ENCODE results near the gene SYVN1. TPM values are rescaled to one million over a fixed set of nuclear protein-coding genes. Genes with fewer than 3 reads are reported as not detected.

SYVN1 gene
- total and polyA plus RNA-seq, 11 donors = 13.9 to 65.8 (median 28.2) TPM

- Histone ChIP-seq H3K27me3 (no peaks in the 10 kb centered on the region), H3K9me3 (no peaks in the 10 kb centered on the region), H3K4me3 (no peak overlapping the region), H3K4me1 (peaks cover 0 to 6% (median under 1%) of the 10 kb centered on the region in 12 donors), H3K36me3 (no peaks in the 10 kb centered on the region), H3K27ac (peak overlapping the region in 1 of 12 donors; percentile 22)
- TF ChIP-seq POLR2A (IDR thresholded peaks at IDR 0.05) (no peak), CTCF (IDR thresholded peaks at IDR 0.05) (peak; percentile 26 to 63 (median 42))
- ATAC-seq (peak in 3 of 4 donors; percentile 58 to 65 (median 65)), DNase-seq (no peak)
- 64 to 78% (median 68%) methylated on average over 2 to 3 of the region's 3 CpGs for WGBS, 4 donors
- intact Hi-C loops (cut with DNase I) = no loop called here
Measured at GRCh38 chr11:65078151-65078550, 56.2 kb downstream of the SYVN1 start.

- Histone ChIP-seq H3K4me3 (no peak overlapping the region), H3K9me3 (no peaks in the 10 kb centered on the region), H3K4me1 (no peaks in the 10 kb centered on the region), H3K36me3 (no peaks in the 10 kb centered on the region), H3K27ac (peak overlapping the region in 1 of 12 donors; percentile 22), H3K27me3 (no peaks in the 10 kb centered on the region)
- intact Hi-C loops (cut with DNase I) = no loop called here
- no peak for ATAC-seq
- no peak for DNase-seq
- TF ChIP-seq POLR2A (IDR thresholded peaks at IDR 0.05) = no peak
- WGBS, 4 donors = 71 to 87% (median 78%) methylated on average over 4 of the region's 4 CpGs
Measured at GRCh38 chr11:65077451-65077850, 56.9 kb downstream of the SYVN1 start.

Small RNA genes lying within 50 kb of the gene (microRNA-seq; reads per million reads assigned to microRNA genes)
- gene MIR6751 = 0 to 0.62 (median 0.10) reads per million in 4 donors

Other genes starting within 250 kb of the SYVN1 start
- 10 to 100 TPM; 11.4 to 38.5 (median 18.4) TPM for gene ATG2A, start 217.3 kb downstream of the SYVN1 start, total RNA-seq
- gene ATG2A, start 217.3 kb downstream of the SYVN1 start, polyA plus RNA-seq = 10 to 100 TPM; 12.8 to 16.1 TPM
- gene PPP2R5B, start 209.8 kb downstream of the SYVN1 start, total RNA-seq = 10 to 100 TPM; 17.5 to 32.5 (median 22.3) TPM
- gene PPP2R5B, start 209.8 kb downstream of the SYVN1 start, polyA plus RNA-seq = 10 to 100 TPM; 27.1 to 34.3 TPM
- under 1 TPM in 1 of 9 donors, not detected in 8; 0.48 TPM for gene GPHA2, start 198.6 kb downstream of the SYVN1 start, total RNA-seq
- gene GPHA2, start 198.6 kb downstream of the SYVN1 start, polyA plus RNA-seq = not detected
- not detected for gene MAJIN, start 162.4 kb downstream of the SYVN1 start, total RNA-seq
- gene MAJIN, start 162.4 kb downstream of the SYVN1 start, polyA plus RNA-seq = not detected
- gene BATF2, start 137.5 kb downstream of the SYVN1 start, total RNA-seq = 10 to 100 TPM in 1 of 9 donors, 1 to 10 TPM in 7, under 1 TPM in 1; 0.87 to 33.4 (median 1.5) TPM
- 1 to 10 TPM; 1.6 to 2.0 TPM for gene BATF2, start 137.5 kb downstream of the SYVN1 start, polyA plus RNA-seq
- 100 to 1,000 TPM in 7 of 9 donors, 10 to 100 TPM in 2; 90.3 to 241 (median 116) TPM for gene ARL2, start 120.4 kb downstream of the SYVN1 start, total RNA-seq
- 100 to 1,000 TPM; 126 to 158 TPM for gene ARL2, start 120.4 kb downstream of the SYVN1 start, polyA plus RNA-seq
- gene SNX15, start 107.1 kb downstream of the SYVN1 start, total RNA-seq = 10 to 100 TPM; 12.7 to 33.0 (median 17.9) TPM
- 10 to 100 TPM; 14.8 to 29.5 TPM for gene SNX15, start 107.1 kb downstream of the SYVN1 start, polyA plus RNA-seq
- gene SAC3D1, start 93.3 kb downstream of the SYVN1 start, total RNA-seq = 1 to 10 TPM; 4.3 to 9.1 (median 6.2) TPM
- gene SAC3D1, start 93.3 kb downstream of the SYVN1 start, polyA plus RNA-seq = 10 to 100 TPM in 1 of 2 donors, 1 to 10 TPM in 1; 4.8 to 14.6 TPM
- 1 to 10 TPM; 2.6 to 7.4 (median 3.4) TPM for gene NAALADL1, start 76.0 kb downstream of the SYVN1 start, total RNA-seq
- 1 to 10 TPM; 2.7 to 7.4 TPM for gene NAALADL1, start 76.0 kb downstream of the SYVN1 start, polyA plus RNA-seq
- 10 to 100 TPM in 1 of 9 donors, 1 to 10 TPM in 2, under 1 TPM in 6; 0.42 to 11.6 (median 0.81) TPM for gene CDCA5, start 50.5 kb downstream of the SYVN1 start, total RNA-seq
- gene CDCA5, start 50.5 kb downstream of the SYVN1 start, polyA plus RNA-seq = under 1 TPM; 0.38 to 0.83 TPM
- 10 to 100 TPM; 19.6 to 42.8 (median 25.0) TPM for gene ZFPL1, start 50.3 kb downstream of the SYVN1 start, total RNA-seq
- 10 to 100 TPM; 28.1 to 44.4 TPM for gene ZFPL1, start 50.3 kb downstream of the SYVN1 start, polyA plus RNA-seq
- gene VPS51, start 38.3 kb downstream of the SYVN1 start, total RNA-seq = 100 to 1,000 TPM in 6 of 9 donors, 10 to 100 TPM in 3; 78.4 to 165 (median 106) TPM
- 10 to 100 TPM; 94.2 to 94.3 TPM for gene VPS51, start 38.3 kb downstream of the SYVN1 start, polyA plus RNA-seq
- 100 to 1,000 TPM in 3 of 9 donors, 10 to 100 TPM in 6; 25.1 to 752 (median 78.6) TPM for gene TM7SF2, start 22.6 kb downstream of the SYVN1 start, total RNA-seq
- 10 to 100 TPM; 17.6 to 59.9 TPM for gene TM7SF2, start 22.6 kb downstream of the SYVN1 start, polyA plus RNA-seq
- 10 to 100 TPM in 1 of 9 donors, 1 to 10 TPM in 8; 5.5 to 14.3 (median 7.3) TPM for gene ZNHIT2, start 16.8 kb downstream of the SYVN1 start, total RNA-seq
- 10 to 100 TPM; 12.4 to 15.5 TPM for gene ZNHIT2, start 16.8 kb downstream of the SYVN1 start, polyA plus RNA-seq
- 100 to 1,000 TPM; 388 to 652 (median 636) TPM for gene FAU, start 12.4 kb downstream of the SYVN1 start, total RNA-seq
- gene FAU, start 12.4 kb downstream of the SYVN1 start, polyA plus RNA-seq = 1,000 to 10,000 TPM in 1 of 2 donors, 100 to 1,000 TPM in 1; 973 to 1,119 TPM
- 10 to 100 TPM; 33.1 to 66.6 (median 42.1) TPM for gene MRPL49, start 12.2 kb downstream of the SYVN1 start, total RNA-seq
- gene MRPL49, start 12.2 kb downstream of the SYVN1 start, polyA plus RNA-seq = 10 to 100 TPM; 13.7 to 59.2 TPM
- not detected for gene SPDYC, start 35.7 kb upstream of the SYVN1 start, total RNA-seq
- gene SPDYC, start 35.7 kb upstream of the SYVN1 start, polyA plus RNA-seq = not detected
- gene CAPN1, start 47.4 kb upstream of the SYVN1 start, total RNA-seq = 100 to 1,000 TPM in 2 of 9 donors, 10 to 100 TPM in 7; 67.8 to 139 (median 86.1) TPM
- 100 to 1,000 TPM in 1 of 2 donors, 10 to 100 TPM in 1; 69.6 to 114 TPM for gene CAPN1, start 47.4 kb upstream of the SYVN1 start, polyA plus RNA-seq
- gene POLA2, start 127.4 kb upstream of the SYVN1 start, total RNA-seq = 1 to 10 TPM; 3.2 to 9.0 (median 4.2) TPM
- 1 to 10 TPM; 4.3 to 6.7 TPM for gene POLA2, start 127.4 kb upstream of the SYVN1 start, polyA plus RNA-seq
- gene CDC42EP2, start 180.3 kb upstream of the SYVN1 start, total RNA-seq = 10 to 100 TPM in 4 of 9 donors, 1 to 10 TPM in 5; 3.3 to 25.0 (median 8.9) TPM
- 10 to 100 TPM; 10.3 to 16.3 TPM for gene CDC42EP2, start 180.3 kb upstream of the SYVN1 start, polyA plus RNA-seq
- gene DPF2, start 199.3 kb upstream of the SYVN1 start, total RNA-seq = 10 to 100 TPM; 41.0 to 55.4 (median 46.2) TPM
- 10 to 100 TPM; 22.9 to 35.1 TPM for gene DPF2, start 199.3 kb upstream of the SYVN1 start, polyA plus RNA-seq
- under 1 TPM in 7 of 9 donors, not detected in 2; 0.19 to 0.91 (median 0.47) TPM for gene TIGD3, start 220.2 kb upstream of the SYVN1 start, total RNA-seq
- gene TIGD3, start 220.2 kb upstream of the SYVN1 start, polyA plus RNA-seq = under 1 TPM; 0.29 to 0.42 TPM
- 10 to 100 TPM in 1 of 9 donors, 1 to 10 TPM in 8; 3.8 to 11.6 (median 6.6) TPM for gene SLC25A45, start 248.1 kb upstream of the SYVN1 start, total RNA-seq
- 1 to 10 TPM; 3.8 to 6.6 TPM for gene SLC25A45, start 248.1 kb upstream of the SYVN1 start, polyA plus RNA-seq

Data from heart left ventricle (tissue), 16 donors.